ENCODE measurements around the gene PUS1.
"Not testable (repeated sequence)": the region's sequence is repeated elsewhere in the genome, so short reads cannot be mapped to it uniquely, and the experiment has no call there.

The PUS1 gene

GRCh38 chr12:131941116-131941986 is 12.3 kb downstream of the PUS1 start:
- DNase-seq, result no peak

- no peak for DNase-seq
Observed at GRCh38 chr12:131941987-131942341, 12.9 kb downstream of the PUS1 start.

GRCh38 chr12:131942671-131943070 is 13.6 kb downstream of the PUS1 start:
- no peak for DNase-seq

- DNase-seq, result no peak
Observed at GRCh38 chr12:131943389-131943788, 14.3 kb downstream of the PUS1 start.

- no peak for DNase-seq
Observed at GRCh38 chr12:131943876-131944275, 14.8 kb downstream of the PUS1 start.

- DNase-seq, result no peak
Observed at GRCh38 chr12:131944601-131945251, 15.7 kb downstream of the PUS1 start.

- DNase-seq, result no peak
Observed at GRCh38 chr12:131946757-131947156, 17.7 kb downstream of the PUS1 start.

- no peak for DNase-seq
Observed at GRCh38 chr12:131947482-131948027, 18.5 kb downstream of the PUS1 start.

GRCh38 chr12:131948166-131948712 is 19.2 kb downstream of the PUS1 start:
- DNase-seq, result no peak

GRCh38 chr12:131948713-131949430 is 19.8 kb downstream of the PUS1 start:
- DNase-seq, result not testable (repeated sequence)

GRCh38 chr12:131949431-131950181 is 20.5 kb downstream of the PUS1 start, which contains the start of gene EP400:
Gene EP400 (plus strand): TSS chr12:131949942. CDS start chr12:131960620, 10,678 bp downstream.
- DNase-seq, result peak; percentile 97

GRCh38 chr12:131950182-131950913 is 21.3 kb downstream of the PUS1 start:
- peak; percentile 61 for DNase-seq

GRCh38 chr12:131953810-131954209 is 24.7 kb downstream of the PUS1 start:
- DNase-seq, result not testable (repeated sequence)

GRCh38 chr12:131954460-131954859 is 25.4 kb downstream of the PUS1 start:
- DNase-seq, result not testable (repeated sequence)

- DNase-seq, result no peak
Observed at GRCh38 chr12:131959116-131959515, 30.0 kb downstream of the PUS1 start.

GRCh38 chr12:131959641-131960589 is 30.8 kb downstream of the PUS1 start:
- DNase-seq, result no peak

GRCh38 chr12:131960590-131961325 is 31.7 kb downstream of the PUS1 start:
- DNase-seq, result not testable (repeated sequence)

GRCh38 chr12:131961328-131961727 is 32.3 kb downstream of the PUS1 start:
- not testable (repeated sequence) for DNase-seq

GRCh38 chr12:131962069-131962468 is 33.0 kb downstream of the PUS1 start:
- no peak for DNase-seq
